ENCODE measurements around the gene FUCA1. TPM values are rescaled to one million over a fixed set of nuclear protein-coding genes. Genes with fewer than 3 reads are reported as not detected.

FUCA1 gene
- total and polyA plus RNA-seq, 2 donors (not counting 3 experiments of a cell fraction or from before 2014, with no cell fraction given): 4.9 to 5.6 TPM

GRCh38 chr1:23795676-23796465, 72.2 kb downstream of the FUCA1 start:
- BruUV-seq (replicated peaks): no TSS peak
- ChIA-PET CTCF (interaction anchor here (1.0 kb wide), 1 partner anchor 24 kb away, joined by 7 read pairs; no protein-coding TSS in a partner anchor), POLR2A (interaction anchor here (0.8 kb wide), 1 partner anchor 16 kb away, joined by 3 read pairs; no protein-coding TSS in a partner anchor)
- Histone ChIP-seq H3K36me3 (ENCODE audit: control insufficient read depth in 2 of 2, extremely low read depth in 1 of 2, insufficient read depth in 2 of 2, low read length in 2 of 2) (peaks cover 0 to 39% of the 10 kb centered on the region in 2 experiments), H3K4me3 (replicated peaks in 1 of 3; ENCODE audit: insufficient read depth in 1 of 3, low read depth in 1 of 3, low read length in 3 of 3) (no peak overlapping the region), H3K27me3 (ENCODE audit: control insufficient read depth in 2 of 2, insufficient read depth in 2 of 2, low read length in 2 of 2) (no peaks in the 10 kb centered on the region), H3K4me2 (ENCODE audit: insufficient read depth, low read length) (no peak overlapping the region), H2AFZ (ENCODE audit: low read depth, low read length) (no peak overlapping the region), H3K9me1 (replicated peaks; ENCODE audit: control insufficient read depth, extremely low read depth, insufficient read depth, low read length) (no peaks in the 10 kb centered on the region), H3K9ac (replicated peaks; ENCODE audit: extremely low read depth, insufficient read depth, low read length) (no peak overlapping the region), H4K20me1 (replicated peaks; ENCODE audit: control insufficient read depth, extremely low read depth, insufficient read depth, low read length) (no peaks in the 10 kb centered on the region), H3K9me3 (replicated peaks; ENCODE audit: control insufficient read depth, insufficient read depth, low read length) (no peaks in the 10 kb centered on the region), H3K79me2 (ENCODE audit: control insufficient read depth, insufficient read depth, low read length) (peaks cover 24% of the 10 kb centered on the region), H3K4me1 (ENCODE audit: control insufficient read depth, extremely low read depth, insufficient read depth, low read length) (peaks cover 17% of the 10 kb centered on the region), H3K27ac (ENCODE audit: insufficient read depth, low read depth, low read length) (no peak overlapping the region)
- intact Hi-C loops (cut with micrococcal nuclease): no loop called here
- dilution Hi-C loops (cut with MboI; ENCODE audit: extremely low pct_ligation_motif_present, low sequenced_read_pairs): no loop called here
- no peak for FAIRE-seq
- TF ChIP-seq MYC (IDR thresholded peaks at IDR 0.05; ENCODE audit: low read depth, low read length): no peak
- DNase-seq (ENCODE audit: low read depth, low spot score): no peak

Other genes with a start within 250 kb of the FUCA1 start
- gene RPL11, start 176.5 kb downstream of the FUCA1 start, total RNA-seq: 1,084 and 1,169 TPM in 2 replicates
- gene RPL11, start 176.5 kb downstream of the FUCA1 start, polyA plus RNA-seq: 656 and 861 TPM in 2 replicates
- 41.0 and 42.6 TPM in 2 replicates for gene ELOA, start 124.8 kb downstream of the FUCA1 start, total RNA-seq
- gene ELOA, start 124.8 kb downstream of the FUCA1 start, polyA plus RNA-seq: 10.8 and 11.9 TPM in 2 replicates
- 35.8 and 42.5 TPM in 2 replicates for gene PITHD1, start 89.9 kb downstream of the FUCA1 start, total RNA-seq
- 31.5 and 43.1 TPM in 2 replicates for gene PITHD1, start 89.9 kb downstream of the FUCA1 start, polyA plus RNA-seq
- gene LYPLA2, start 77.1 kb downstream of the FUCA1 start, total RNA-seq: 110 TPM in 2 replicates
- 137 and 173 TPM in 2 replicates for gene LYPLA2, start 77.1 kb downstream of the FUCA1 start, polyA plus RNA-seq
- 39.2 and 42.9 TPM in 2 replicates for gene GALE, start 67.5 kb downstream of the FUCA1 start, total RNA-seq
- gene GALE, start 67.5 kb downstream of the FUCA1 start, polyA plus RNA-seq: 57.7 and 64.7 TPM in 2 replicates
- gene HMGCL, start 42.9 kb downstream of the FUCA1 start, total RNA-seq: 23.9 and 24.2 TPM in 2 replicates
- 26.2 and 30.0 TPM in 2 replicates for gene HMGCL, start 42.9 kb downstream of the FUCA1 start, polyA plus RNA-seq
- gene CNR2, start 45.1 kb upstream of the FUCA1 start, total RNA-seq: not detected in 2 replicates
- not detected in 2 replicates for gene CNR2, start 45.1 kb upstream of the FUCA1 start, polyA plus RNA-seq
- 77.8 and 107 TPM in 2 replicates for gene PNRC2, start 91.5 kb upstream of the FUCA1 start, total RNA-seq
- gene PNRC2, start 91.5 kb upstream of the FUCA1 start, polyA plus RNA-seq: 36.3 and 70.2 TPM in 2 replicates
- 124 and 125 TPM in 2 replicates for gene SRSF10, start 112.0 kb upstream of the FUCA1 start, total RNA-seq
- gene SRSF10, start 112.0 kb upstream of the FUCA1 start, polyA plus RNA-seq: 81.2 and 135 TPM in 2 replicates
- 0.18 and 0.40 TPM in 2 replicates for gene MYOM3, start 243.8 kb upstream of the FUCA1 start, total RNA-seq
- 0.06 and 0.11 TPM in 2 replicates for gene MYOM3, start 243.8 kb upstream of the FUCA1 start, polyA plus RNA-seq